ENCODE data around the gene REP15. TPM values are rescaled to one million over a fixed set of nuclear protein-coding genes. Genes with fewer than 3 reads are reported as not detected.

REP15 gene
- total RNA-seq, 2 experiments from 2014 or later: not detected

GRCh38 chr12:27709212-27709931 is 13.1 kb downstream of the REP15 start:
- Histone ChIP-seq H3K36me3 (ENCODE audit: insufficient read depth, low read length) (peaks cover 19% of the 10 kb centered on the region), H3K4me3 (ENCODE audit: low read depth, low read length, poor library complexity, severe bottlenecking) (no peak overlapping the region), H3K79me2 (ENCODE audit: insufficient read depth, low read depth, low read length) (peaks cover 40% of the 10 kb centered on the region), H3K4me2 (ENCODE audit: low read length) (no peak overlapping the region; the same call in 1 of the 2 replicates), H3K4me1 (ENCODE audit: insufficient read depth, low read length, poor library complexity, severe bottlenecking) (peaks cover 15% of the 10 kb centered on the region), H3K9me2 (ENCODE audit: insufficient read depth, low read length) (no peaks in the 10 kb centered on the region), H3K9me3 (ENCODE audit: low read length) (no peaks in the 10 kb centered on the region), H4K20me1 (ENCODE audit: insufficient read depth, low read length) (peaks cover 3% of the 10 kb centered on the region; the same call in 1 of the 2 replicates), H2AFZ (ENCODE audit: low read length) (peak overlapping the region; percentile 97; the same call in 1 of the 2 replicates), H3K27ac (ENCODE audit: low read depth, low read length, poor library complexity, severe bottlenecking) (no peak overlapping the region)
- no peak for TF ChIP-seq CTCF (conservative IDR thresholded peaks at IDR 0.05; ENCODE audit: low read length)
- TF ChIP-seq EZH2phosphoT487 (IDR thresholded peaks at IDR 0.05; ENCODE audit: borderline replicate concordance, low read depth, low read length): no peak
- BruUV-seq (replicated peaks): no TSS peak
- intact Hi-C loops (cut with micrococcal nuclease; ENCODE audit: unreplicated experiment): no loop called here
- POLR2A ChIA-PET: interaction anchor here (1.0 to 1.4 kb wide), 5 partner anchors 11 to 81 kb away, joined by 3 read pairs; no protein-coding TSS in a partner anchor
- DNase-seq (ENCODE audit: low spot score): no peak
- CTCF ChIA-PET (ENCODE audit: unreplicated experiment): no interaction called here

- H4K20me1 ChIP-seq (ENCODE audit: insufficient read depth, low read length): peaks cover 3% of the 10 kb centered on the region; the same call in 1 of the 2 replicates
Measured at GRCh38 chr12:27709932-27710591, 13.8 kb downstream of the REP15 start.

More at GRCh38 chr12:27709932-27710591, 13.8 kb downstream of the REP15 start:
- Histone ChIP-seq H3K4me1 (ENCODE audit: insufficient read depth, low read length, poor library complexity, severe bottlenecking) (peaks cover 15% of the 10 kb centered on the region), H2AFZ (ENCODE audit: low read length) (peak overlapping the region; percentile 97), H3K36me3 (ENCODE audit: insufficient read depth, low read length) (peaks cover 24% of the 10 kb centered on the region), H3K4me3 (ENCODE audit: low read depth, low read length, poor library complexity, severe bottlenecking) (peak overlapping the region; percentile 86), H3K9me2 (ENCODE audit: insufficient read depth, low read length) (no peaks in the 10 kb centered on the region), H3K79me2 (ENCODE audit: insufficient read depth, low read depth, low read length) (peaks cover 41% of the 10 kb centered on the region), H3K27ac (ENCODE audit: low read depth, low read length, poor library complexity, severe bottlenecking) (peak overlapping the region; percentile 41), H3K9me3 (ENCODE audit: low read length) (no peaks in the 10 kb centered on the region), H3K4me2 (ENCODE audit: low read length) (peak overlapping the region; percentile 83)
- BruUV-seq (replicated peaks): TSS peak; percentile 95
- intact Hi-C loops (cut with micrococcal nuclease; ENCODE audit: unreplicated experiment): loop anchor here (2.0 to 10.0 kb wide), 2 partner anchors 71 to 485 kb away; partner anchors contain the start of genes CCDC91, KLHL42 and MANSC4
- POLR2A ChIA-PET: interaction anchor here (1.0 to 1.4 kb wide), 6 partner anchors 11 to 81 kb away, joined by 3 to 4 read pairs (median 3); no protein-coding TSS in a partner anchor
- DNase-seq (ENCODE audit: low spot score): no peak
- no peak for TF ChIP-seq CTCF (conservative IDR thresholded peaks at IDR 0.05; ENCODE audit: low read length)
- no peak for TF ChIP-seq EZH2phosphoT487 (IDR thresholded peaks at IDR 0.05; ENCODE audit: borderline replicate concordance, low read depth, low read length)
- CTCF ChIA-PET (ENCODE audit: unreplicated experiment): no interaction called here

Data from OCI-LY7 (cell line).